HG03159 (cell line): Measurements from ENCODE around the gene BCL2L2.
"Not testable (repeated sequence)": the region's sequence is repeated elsewhere in the genome, so short reads cannot be mapped to it uniquely, and the experiment has no call there.

Experiments used
- ATAC-seq: cut with Tn5 transposase; IDR thresholded peaks from one replicate; pipeline ENCODE4 v1.9.1; 2021; ENCODE audit warnings: mild to moderate bottlenecking, moderate library complexity; ENCODE audit not compliant: unreplicated experiment

The BCL2L2 gene

GRCh38 chr14:23322568-23323517, 16.2 kb downstream of the BCL2L2 start:
- ATAC-seq, result no peak

DNA sequence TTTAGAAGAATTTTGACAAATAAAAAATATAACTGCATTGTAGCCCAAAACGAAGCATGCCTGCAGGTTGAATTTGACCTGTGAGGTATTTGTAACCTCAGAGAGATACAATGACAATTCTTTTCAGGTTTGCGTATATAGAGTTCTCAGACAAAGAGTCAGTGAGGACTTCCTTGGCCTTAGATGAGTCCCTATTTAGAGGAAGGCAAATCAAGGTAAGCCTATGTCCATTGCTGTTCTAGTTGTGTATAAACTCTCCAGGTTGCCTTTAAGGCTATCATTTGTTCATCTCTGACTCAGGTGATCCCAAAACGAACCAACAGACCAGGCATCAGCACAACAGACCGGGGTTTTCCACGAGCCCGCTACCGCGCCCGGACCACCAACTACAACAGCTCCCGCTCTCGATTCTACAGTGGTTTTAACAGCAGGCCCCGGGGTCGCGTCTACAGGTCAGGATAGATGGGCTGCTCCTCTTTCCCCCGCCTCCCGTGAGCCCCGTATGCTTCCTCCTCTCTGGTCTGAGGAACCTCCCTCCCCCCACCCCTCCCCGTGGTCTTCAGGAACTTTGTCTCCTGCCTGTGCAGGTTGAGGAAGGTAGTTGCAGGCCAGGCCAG, 17.3 kb downstream of the BCL2L2 start:
- ATAC-seq, result no peak

DNA sequence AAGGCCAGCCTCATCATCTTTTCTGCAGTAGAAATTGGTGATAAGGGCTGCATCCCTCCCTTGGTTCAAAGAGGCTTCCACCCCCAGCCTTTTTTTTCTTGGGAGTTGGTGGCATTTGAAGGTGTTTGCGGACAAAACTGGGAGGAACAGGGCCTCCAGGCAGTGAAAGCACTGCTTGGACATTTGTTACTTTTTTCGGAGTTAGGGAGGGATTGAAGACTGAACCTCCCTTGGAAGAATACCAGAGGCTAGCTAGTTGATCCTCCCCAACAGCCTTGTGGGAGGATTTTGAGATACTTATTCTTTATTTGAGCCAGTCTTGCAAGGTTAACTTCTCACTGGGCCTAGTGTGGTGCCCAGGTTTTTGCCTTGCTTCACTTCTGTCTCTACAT, 17.8 kb downstream of the BCL2L2 start:
- ATAC-seq, result no peak

DNA sequence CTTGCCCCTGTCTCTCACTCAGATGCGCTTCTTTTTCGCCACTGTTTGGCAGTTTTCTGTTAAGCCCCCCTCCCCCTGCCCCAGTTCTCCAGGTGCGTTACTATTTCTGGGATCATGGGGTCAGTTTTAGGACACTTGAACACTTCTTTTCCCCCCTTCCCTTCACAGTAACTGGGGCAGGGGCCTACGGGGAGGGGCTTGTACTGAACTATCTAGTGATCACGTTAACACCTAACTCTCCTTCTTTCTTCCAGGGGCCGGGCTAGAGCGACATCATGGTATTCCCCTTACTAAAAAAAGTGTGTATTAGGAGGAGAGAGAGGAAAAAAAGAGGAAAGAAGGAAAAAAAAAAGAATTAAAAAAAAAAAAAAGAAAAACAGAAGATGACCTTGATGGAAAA, 18.4 kb downstream of the BCL2L2 start:
- ATAC-seq, result no peak

GRCh38 chr14:23325746-23326145, 19.1 kb downstream of the BCL2L2 start:
- ATAC-seq, result not testable (repeated sequence)

GRCh38 chr14:23326491-23327332, 20.1 kb downstream of the BCL2L2 start:
- ATAC-seq, result no peak

GRCh38 chr14:23327947-23328744, 21.5 kb downstream of the BCL2L2 start:
- ATAC-seq, result no peak

DNA sequence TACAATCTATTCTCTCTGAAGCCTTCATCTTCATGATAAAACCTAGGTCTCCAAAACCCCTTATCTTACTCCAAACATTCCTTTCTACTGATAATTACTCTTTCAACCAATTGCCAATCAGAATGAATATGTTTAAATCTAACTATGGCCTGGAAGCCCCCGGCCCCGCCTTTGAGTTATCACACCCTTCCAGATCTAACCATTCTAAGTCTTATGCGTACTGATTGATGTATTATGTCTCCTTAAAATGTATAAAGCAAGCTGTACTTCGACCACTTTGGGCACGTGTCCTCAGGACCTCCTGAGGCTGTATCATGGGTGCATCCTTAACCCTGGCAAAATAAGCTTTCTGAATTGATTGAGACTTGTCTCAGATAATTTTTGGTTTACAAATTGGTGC, 29.0 kb downstream of the BCL2L2 start:
- no peak for ATAC-seq

DNA sequence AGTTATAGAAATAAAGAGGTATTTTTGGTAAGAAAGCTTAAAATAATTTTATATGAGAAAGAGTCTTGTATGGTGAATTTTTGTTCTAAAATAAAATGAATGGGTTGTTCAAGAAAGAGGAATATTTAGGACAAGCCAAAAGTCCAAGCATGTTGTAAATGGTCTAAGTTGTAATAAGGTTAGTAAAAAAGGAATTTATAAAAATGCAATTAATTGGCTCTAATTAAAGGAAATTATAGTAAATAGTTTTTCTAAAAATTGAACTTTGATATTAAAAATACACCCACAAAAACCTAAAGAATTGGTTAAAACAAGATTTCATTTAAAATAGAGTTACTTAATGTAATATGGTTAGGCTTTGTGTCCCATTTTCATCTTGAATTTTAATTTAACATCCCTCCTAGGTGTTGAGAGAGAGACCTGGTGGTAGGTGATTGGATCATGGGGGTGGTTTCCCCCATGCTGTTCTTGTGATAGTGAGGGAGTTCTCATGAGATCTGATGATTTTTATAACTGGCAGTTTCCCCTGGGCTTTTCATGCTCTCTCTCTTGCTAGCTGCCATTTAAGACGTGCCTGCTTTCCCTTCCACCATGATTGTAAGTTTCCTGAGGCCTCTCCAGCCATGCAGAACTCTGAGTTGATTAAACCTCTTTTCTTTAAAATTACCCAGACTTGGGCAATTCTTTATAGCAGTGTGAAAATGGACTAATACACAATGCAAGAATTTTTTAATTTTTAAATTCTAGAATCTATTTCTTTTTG, 33.1 kb downstream of the BCL2L2 start:
- ATAC-seq, result no peak

DNA sequence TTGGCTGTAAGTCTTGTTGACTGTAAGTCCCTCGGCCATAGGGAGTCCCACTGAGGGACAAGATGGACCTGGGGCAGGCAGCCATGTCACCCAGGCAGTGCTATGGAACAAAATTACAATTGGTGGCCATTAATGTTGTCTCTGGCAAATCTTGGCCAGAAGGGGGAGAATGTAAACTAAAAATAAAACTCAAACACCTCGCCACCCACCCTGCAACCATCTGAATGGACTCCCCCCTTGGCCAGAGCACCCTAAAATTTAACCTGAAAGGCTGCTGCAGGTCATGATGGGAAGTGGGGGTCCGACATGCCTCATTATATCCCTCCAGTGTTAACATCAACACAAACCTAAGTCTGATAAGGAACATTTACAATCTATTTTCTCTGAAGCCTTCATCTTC, 37.8 kb downstream of the BCL2L2 start:
- no peak for ATAC-seq

GRCh38 chr14:23345987-23346692, 39.5 kb downstream of the BCL2L2 start:
- ATAC-seq, result no peak

DNA sequence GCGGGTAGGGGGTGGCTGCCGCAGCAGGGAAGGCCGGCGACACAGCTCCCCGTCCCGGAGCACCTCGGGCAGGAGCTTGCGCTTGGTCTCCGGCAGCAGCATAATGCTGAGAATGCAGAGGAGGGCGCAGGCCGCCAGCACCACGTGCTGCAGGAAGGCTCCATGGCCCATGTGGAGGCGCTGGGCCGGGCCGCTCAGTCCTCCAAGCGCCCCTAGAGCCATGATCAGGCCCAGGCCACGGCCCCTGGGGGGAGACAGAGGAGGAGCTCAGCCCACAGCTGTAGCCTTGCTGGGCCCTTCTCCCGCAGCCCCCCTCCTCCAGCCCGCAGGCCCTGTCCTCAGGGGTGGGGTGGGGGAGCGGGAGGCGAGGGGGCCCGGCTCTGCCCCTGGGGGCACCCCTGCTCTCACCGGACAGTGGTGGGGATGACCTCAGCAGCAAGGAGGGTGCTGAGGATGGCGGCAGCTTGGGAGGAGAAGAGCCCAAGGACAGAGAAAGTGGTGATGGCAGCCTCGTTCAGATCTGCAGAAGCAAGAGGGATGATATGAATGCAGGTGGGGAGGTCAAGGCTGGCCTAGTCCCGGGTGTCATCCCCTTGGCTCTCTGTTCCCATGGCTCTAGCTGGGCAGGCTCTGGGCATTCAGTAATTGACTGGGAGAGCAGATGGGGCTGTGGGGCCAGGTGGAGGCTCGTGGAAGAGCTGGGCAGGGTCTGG, 40.2 kb downstream of the BCL2L2 start:
- ATAC-seq, result no peak

DNA sequence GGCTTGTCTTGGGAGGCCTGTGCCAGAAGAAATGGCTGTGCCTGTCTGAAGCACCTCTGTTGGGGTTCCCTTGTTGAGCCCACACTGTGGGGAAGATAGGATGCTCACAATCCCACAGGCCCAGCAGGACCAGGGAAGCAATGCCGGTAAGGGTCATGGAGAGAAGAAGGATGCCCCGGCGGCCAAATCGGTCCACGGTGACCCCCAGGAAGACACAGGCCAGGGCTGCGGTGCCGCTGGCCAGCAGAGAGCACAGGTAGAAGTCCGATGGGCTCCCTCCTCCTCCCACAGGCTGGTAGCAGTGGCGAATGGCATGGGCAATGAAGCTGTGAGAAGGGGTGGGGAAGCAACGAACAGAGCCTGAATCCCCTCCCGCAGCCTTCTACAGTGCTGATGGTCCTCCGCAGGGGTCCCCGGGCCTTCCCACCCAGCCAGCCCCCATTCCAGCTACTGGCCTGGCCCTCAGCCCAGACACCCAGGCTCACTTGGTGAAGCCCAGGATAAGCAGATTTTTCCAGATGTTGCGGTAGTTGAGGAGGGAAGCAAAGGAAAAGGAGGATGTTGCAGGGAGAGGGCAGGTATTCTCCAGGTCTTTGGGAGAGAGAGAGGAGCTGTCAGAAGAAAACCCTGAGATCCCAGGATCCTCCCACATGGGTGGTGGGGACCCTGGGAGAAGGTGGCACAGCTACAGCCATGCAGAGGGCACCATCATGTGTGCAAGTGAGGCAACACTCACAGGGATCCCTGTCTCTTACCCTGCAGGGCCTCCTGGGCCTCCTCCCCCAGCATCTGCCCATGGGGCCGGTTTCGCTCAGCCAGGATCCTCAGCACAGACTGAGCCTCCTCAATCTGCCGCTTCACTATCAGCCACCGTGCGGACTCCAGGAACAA, 41.0 kb downstream of the BCL2L2 start:
- ATAC-seq, result no peak

GRCh38 chr14:23348297-23348655, 41.6 kb downstream of the BCL2L2 start:
- ATAC-seq, result no peak

DNA sequence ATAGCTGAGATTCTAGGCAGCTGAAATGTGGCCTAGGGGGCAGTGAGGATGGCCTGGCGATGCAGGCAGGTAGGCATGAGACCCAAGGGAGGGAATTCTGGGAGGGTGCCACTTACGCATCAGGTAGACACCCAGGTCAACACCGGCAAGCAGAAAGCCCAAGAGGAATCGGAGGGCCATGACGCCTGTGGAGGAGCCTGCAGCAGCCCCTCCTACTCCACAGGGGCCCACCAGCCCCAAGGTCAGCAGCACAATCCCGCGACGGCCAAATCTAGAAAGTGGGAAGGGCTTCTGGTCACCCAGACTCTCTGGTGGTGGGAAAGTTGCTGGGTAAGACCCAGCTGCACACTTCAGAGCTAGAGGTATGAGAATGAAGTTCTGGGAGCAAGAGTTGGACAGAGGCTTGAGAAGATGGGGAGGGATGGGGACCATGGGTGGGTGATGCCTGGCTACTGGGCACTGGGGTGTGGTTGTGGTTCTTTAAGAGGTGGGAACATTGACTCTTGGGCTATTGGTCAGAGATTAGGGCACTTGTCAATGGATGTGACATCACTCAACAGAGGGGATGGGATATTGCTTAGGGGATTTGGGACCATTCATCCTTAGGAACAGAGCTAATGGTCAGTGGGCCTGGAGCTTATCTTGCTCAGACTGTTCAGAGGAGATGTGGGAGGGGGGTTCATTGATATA, 42.7 kb downstream of the BCL2L2 start:
- ATAC-seq, result no peak

- no peak for ATAC-seq
Observed at GRCh38 chr14:23351681-23352505, 45.3 kb downstream of the BCL2L2 start.
